Duodenal mucosa (tissue), 2 donors: ENCODE data around the gene HEATR1.

Source experiments
- H3K27ac ChIP-seq: one replicate; pipeline ENCODE4 v1.7.0; 2013; ENCODE audit warnings: low read depth, low read length
- H3K27me3 ChIP-seq, 2 donors: one replicate each; pipeline ENCODE4 v1.7.0; 2013; ENCODE audit warnings: low read length in 2 of 2, control low read depth in 1 of 2; ENCODE audit not compliant: insufficient read depth in 2 of 2, control insufficient read depth in 1 of 2
- H3K36me3 ChIP-seq, 2 donors: one replicate each; pipeline ENCODE4 v1.7.0; 2013; ENCODE audit warnings: low read length in 2 of 2, control low read depth in 1 of 2; ENCODE audit not compliant: insufficient read depth in 2 of 2, control insufficient read depth in 1 of 2
- H3K4me1 ChIP-seq, 2 donors: one replicate each; pipeline ENCODE4 v1.7.0; 2013; ENCODE audit warnings: low read length in 2 of 2, control low read depth in 1 of 2; ENCODE audit not compliant: insufficient read depth in 2 of 2, control insufficient read depth in 1 of 2
- H3K4me3 ChIP-seq, 2 donors: one replicate each; pipeline ENCODE4 v1.7.0; 2013; ENCODE audit warnings: low read length in 2 of 2, low read depth in 1 of 2
- H3K9ac ChIP-seq, 2 donors: one replicate each; pipeline ENCODE4 v1.7.0; 2013; ENCODE audit warnings: low read length in 2 of 2, low read depth in 1 of 2
- H3K9me3 ChIP-seq, 2 donors: one replicate each; pipeline ENCODE4 v1.7.0; 2013; ENCODE audit warnings: low read length in 2 of 2, control low read depth in 1 of 2; ENCODE audit not compliant: control insufficient read depth in 1 of 2

The HEATR1 gene

GRCh38 chr1:236502579-236502971 is 101.7 kb downstream of the HEATR1 start:
- Histone ChIP-seq H3K4me1 (peaks cover 3 to 4% of the 10 kb centered on the region in 2 donors), H3K36me3 (no peaks in the 10 kb centered on the region), H3K9me3 (no peaks in the 10 kb centered on the region), H3K27ac (no peak overlapping the region), H3K9ac (no peak overlapping the region), H3K4me3 (peak overlapping the region in 1 of 2 donors; percentile 46), H3K27me3 (no peaks in the 10 kb centered on the region)

- H3K4me3 ChIP-seq, result no peak overlapping the region
- no peaks in the 10 kb centered on the region for H3K36me3 ChIP-seq
- H3K27me3 ChIP-seq, result no peaks in the 10 kb centered on the region
- H3K4me1 ChIP-seq, result peaks cover 3 to 4% of the 10 kb centered on the region in 2 donors
- no peak overlapping the region for H3K27ac ChIP-seq
- no peak overlapping the region for H3K9ac ChIP-seq
- no peaks in the 10 kb centered on the region for H3K9me3 ChIP-seq
These were observed 103.2 kb downstream of the HEATR1 start for GRCh38 chr1:236501093-236501492.
